ENCODE data around the gene PPM1N.

DNA sequence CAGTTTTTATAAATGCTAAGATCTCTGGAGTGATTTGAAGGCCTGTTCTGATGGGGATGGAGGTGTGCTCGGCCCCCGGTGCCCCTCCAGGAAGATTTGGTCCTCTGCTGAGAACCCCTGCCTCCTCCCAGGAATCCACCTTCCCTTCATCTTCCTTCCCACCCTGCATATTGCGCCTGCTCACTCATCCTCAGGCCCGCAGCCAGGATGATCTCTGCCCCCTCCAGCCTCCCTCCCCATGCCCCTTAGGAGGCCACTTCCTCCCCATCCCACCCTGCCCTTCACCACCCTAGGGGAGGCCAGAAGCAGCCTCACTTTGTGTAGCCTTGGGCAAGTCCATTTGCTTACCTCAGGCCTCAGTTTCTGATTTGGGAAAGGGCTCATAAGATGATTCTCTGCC, 28.7 kb downstream of the PPM1N start:
- TF ChIP-seq POLR2A (IDR thresholded peaks at IDR 0.05; ENCODE audit: low read depth, low read length): no peak
- no peak for TF ChIP-seq MAFK (IDR thresholded peaks at IDR 0.05; ENCODE audit: low read depth, low read length)
- TF ChIP-seq CTCF (conservative IDR thresholded peaks at IDR 0.05; ENCODE audit: low read depth, low read length): no peak
- no peak for TF ChIP-seq CHD1 (IDR thresholded peaks at IDR 0.05; ENCODE audit: low read depth, low read length)
- TF ChIP-seq, protein P1, sequence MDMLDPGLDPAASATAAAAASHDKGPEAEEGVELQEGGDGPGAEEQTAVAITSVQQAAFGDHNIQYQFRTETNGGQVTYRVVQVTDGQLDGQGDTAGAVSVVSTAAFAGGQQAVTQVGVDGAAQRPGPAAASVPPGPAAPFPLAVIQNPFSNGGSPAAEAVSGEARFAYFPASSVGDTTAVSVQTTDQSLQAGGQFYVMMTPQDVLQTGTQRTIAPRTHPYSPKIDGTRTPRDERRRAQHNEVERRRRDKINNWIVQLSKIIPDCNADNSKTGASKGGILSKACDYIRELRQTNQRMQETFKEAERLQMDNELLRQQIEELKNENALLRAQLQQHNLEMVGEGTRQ (IDR thresholded peaks at IDR 0.05; ENCODE audit: low read depth, low read length): no peak
- no peak for TF ChIP-seq RFX5 (IDR thresholded peaks at IDR 0.05; ENCODE audit: low read depth, low read length)
- no peak for TF ChIP-seq RAD21 (IDR thresholded peaks at IDR 0.05; ENCODE audit: low read length)
- no peak for TF ChIP-seq ELK1 (IDR thresholded peaks at IDR 0.05; ENCODE audit: borderline replicate concordance, low read depth, low read length)
- TF ChIP-seq MAZ (IDR thresholded peaks at IDR 0.05; ENCODE audit: borderline replicate concordance, low read depth, low read length): no peak
